ENCODE results near the gene CEP57L1. TPM values are rescaled to one million over a fixed set of nuclear protein-coding genes. Genes with fewer than 3 reads are reported as not detected.

Gene CEP57L1
- total and polyA plus RNA-seq, 4 donors = 3.8 to 22.1 (median 10.2) TPM

DNA sequence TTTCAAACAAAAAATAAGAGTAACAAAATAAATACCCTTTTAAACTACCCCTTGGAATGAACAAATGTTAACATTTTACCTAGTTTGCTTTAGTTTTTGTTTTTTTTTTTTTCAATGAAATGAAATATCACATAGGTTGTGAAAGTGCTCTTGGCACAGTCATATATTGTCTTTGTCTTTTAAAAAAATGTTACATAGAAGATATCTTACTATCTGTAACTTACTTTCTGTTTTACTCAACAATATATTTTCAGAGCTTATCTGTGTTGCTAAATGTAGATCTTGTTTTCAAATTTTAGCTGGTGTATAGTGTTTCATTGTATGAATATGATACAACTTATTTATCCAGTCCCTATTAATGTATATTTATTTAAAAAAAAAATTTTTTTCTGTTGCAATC lies 8.6 kb downstream of the CEP57L1 start:
- Histone ChIP-seq H3K9ac (ENCODE audit: low read depth in 1 of 2, low read length in 2 of 2) (no peak overlapping the region), H3K4me3 (ENCODE audit: low read depth in 1 of 3, low read length in 3 of 3) (no peak overlapping the region)
- no peak for DNase-seq (ENCODE audit: low spot score)

DNA sequence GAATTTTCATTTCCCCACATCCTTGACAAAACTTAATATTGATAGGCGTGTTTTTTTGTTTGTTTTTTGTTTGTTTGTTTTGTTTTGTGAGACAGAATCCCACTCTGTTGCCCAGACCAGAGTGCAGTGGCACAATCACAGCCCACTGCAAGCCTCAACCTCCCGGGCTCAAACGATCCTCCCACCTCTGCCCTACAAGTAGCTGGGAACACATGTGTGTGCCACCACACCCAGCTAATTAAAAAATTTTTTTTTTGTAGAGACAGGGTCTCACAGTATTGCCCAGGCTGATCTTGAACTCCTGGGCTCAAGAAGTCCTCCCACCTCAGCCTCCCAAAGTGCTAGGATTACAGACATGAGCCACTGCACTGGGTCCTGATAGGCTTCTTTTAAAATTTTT lies 9.2 kb downstream of the CEP57L1 start:
- TF ChIP-seq, protein P1, sequence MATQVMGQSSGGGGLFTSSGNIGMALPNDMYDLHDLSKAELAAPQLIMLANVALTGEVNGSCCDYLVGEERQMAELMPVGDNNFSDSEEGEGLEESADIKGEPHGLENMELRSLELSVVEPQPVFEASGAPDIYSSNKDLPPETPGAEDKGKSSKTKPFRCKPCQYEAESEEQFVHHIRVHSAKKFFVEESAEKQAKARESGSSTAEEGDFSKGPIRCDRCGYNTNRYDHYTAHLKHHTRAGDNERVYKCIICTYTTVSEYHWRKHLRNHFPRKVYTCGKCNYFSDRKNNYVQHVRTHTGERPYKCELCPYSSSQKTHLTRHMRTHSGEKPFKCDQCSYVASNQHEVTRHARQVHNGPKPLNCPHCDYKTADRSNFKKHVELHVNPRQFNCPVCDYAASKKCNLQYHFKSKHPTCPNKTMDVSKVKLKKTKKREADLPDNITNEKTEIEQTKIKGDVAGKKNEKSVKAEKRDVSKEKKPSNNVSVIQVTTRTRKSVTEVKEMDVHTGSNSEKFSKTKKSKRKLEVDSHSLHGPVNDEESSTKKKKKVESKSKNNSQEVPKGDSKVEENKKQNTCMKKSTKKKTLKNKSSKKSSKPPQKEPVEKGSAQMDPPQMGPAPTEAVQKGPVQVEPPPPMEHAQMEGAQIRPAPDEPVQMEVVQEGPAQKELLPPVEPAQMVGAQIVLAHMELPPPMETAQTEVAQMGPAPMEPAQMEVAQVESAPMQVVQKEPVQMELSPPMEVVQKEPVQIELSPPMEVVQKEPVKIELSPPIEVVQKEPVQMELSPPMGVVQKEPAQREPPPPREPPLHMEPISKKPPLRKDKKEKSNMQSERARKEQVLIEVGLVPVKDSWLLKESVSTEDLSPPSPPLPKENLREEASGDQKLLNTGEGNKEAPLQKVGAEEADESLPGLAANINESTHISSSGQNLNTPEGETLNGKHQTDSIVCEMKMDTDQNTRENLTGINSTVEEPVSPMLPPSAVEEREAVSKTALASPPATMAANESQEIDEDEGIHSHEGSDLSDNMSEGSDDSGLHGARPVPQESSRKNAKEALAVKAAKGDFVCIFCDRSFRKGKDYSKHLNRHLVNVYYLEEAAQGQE (IDR thresholded peaks at IDR 0.05) = no peak
- TF ChIP-seq FOXA2 (IDR thresholded peaks at IDR 0.05) (no peak), SP1 (IDR thresholded peaks at IDR 0.05) (no peak), FOXA1 (IDR thresholded peaks at IDR 0.05) (no peak), YY1 (IDR thresholded peaks at IDR 0.05) (no peak), RXRA (IDR thresholded peaks at IDR 0.05) (no peak)
- peaks cover 0 to 3% (median 0%) of the 10 kb centered on the region in 4 donors for H3K4me1 ChIP-seq (ENCODE audit: control insufficient read depth in 4 of 4, insufficient read depth in 4 of 4, low read length in 3 of 4)
- DNase-seq (ENCODE audit: low spot score) = no peak
- H3K27ac ChIP-seq (ENCODE audit: low read depth in 1 of 2, low read length in 2 of 2) = no peak overlapping the region
- WGBS = 89% methylated on average over 3 of the region's 3 CpGs
- no peak overlapping the region for H3K9ac ChIP-seq (ENCODE audit: low read depth in 1 of 2, low read length in 2 of 2)
- H3K27me3 ChIP-seq (ENCODE audit: control insufficient read depth in 4 of 4, insufficient read depth in 4 of 4, low read length in 3 of 4) = no peaks in the 10 kb centered on the region
- H3K36me3 ChIP-seq (ENCODE audit: control insufficient read depth in 4 of 4, insufficient read depth in 3 of 4, low read depth in 1 of 4, low read length in 3 of 4) = no peaks in the 10 kb centered on the region
- H3K4me3 ChIP-seq (ENCODE audit: low read depth in 1 of 3, low read length in 3 of 3) = no peak overlapping the region
- no peaks in the 10 kb centered on the region for H3K9me3 ChIP-seq (ENCODE audit: control insufficient read depth in 4 of 4, low read length in 3 of 4)

More for the DNA sequence above, 8.6 kb downstream of the CEP57L1 start:
- H3K4me1 ChIP-seq (ENCODE audit: control insufficient read depth in 4 of 4, insufficient read depth in 4 of 4, low read length in 3 of 4) = peaks cover 0 to 3% (median 0%) of the 10 kb centered on the region in 4 donors
- no peaks in the 10 kb centered on the region for H3K36me3 ChIP-seq (ENCODE audit: control insufficient read depth in 4 of 4, insufficient read depth in 3 of 4, low read depth in 1 of 4, low read length in 3 of 4)
- TF ChIP-seq JUND (IDR thresholded peaks at IDR 0.05) (no peak), FOXA1 (IDR thresholded peaks at IDR 0.05) (no peak), YY1 (IDR thresholded peaks at IDR 0.05) (no peak), TAF1 (conservative IDR thresholded peaks at IDR 0.05) (no peak), SP1 (IDR thresholded peaks at IDR 0.05) (no peak)
- TF ChIP-seq, protein P2, sequence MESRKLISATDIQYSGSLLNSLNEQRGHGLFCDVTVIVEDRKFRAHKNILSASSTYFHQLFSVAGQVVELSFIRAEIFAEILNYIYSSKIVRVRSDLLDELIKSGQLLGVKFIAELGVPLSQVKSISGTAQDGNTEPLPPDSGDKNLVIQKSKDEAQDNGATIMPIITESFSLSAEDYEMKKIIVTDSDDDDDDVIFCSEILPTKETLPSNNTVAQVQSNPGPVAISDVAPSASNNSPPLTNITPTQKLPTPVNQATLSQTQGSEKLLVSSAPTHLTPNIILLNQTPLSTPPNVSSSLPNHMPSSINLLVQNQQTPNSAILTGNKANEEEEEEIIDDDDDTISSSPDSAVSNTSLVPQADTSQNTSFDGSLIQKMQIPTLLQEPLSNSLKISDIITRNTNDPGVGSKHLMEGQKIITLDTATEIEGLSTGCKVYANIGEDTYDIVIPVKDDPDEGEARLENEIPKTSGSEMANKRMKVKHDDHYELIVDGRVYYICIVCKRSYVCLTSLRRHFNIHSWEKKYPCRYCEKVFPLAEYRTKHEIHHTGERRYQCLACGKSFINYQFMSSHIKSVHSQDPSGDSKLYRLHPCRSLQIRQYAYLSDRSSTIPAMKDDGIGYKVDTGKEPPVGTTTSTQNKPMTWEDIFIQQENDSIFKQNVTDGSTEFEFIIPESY (IDR thresholded peaks at IDR 0.05) = no peak
- TF ChIP-seq, protein P3, sequence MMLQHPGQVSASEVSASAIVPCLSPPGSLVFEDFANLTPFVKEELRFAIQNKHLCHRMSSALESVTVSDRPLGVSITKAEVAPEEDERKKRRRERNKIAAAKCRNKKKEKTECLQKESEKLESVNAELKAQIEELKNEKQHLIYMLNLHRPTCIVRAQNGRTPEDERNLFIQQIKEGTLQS (IDR thresholded peaks at IDR 0.05) = no peak
- TF ChIP-seq, protein P1 (IDR thresholded peaks at IDR 0.05) = no peak
- TF ChIP-seq, protein P4, sequence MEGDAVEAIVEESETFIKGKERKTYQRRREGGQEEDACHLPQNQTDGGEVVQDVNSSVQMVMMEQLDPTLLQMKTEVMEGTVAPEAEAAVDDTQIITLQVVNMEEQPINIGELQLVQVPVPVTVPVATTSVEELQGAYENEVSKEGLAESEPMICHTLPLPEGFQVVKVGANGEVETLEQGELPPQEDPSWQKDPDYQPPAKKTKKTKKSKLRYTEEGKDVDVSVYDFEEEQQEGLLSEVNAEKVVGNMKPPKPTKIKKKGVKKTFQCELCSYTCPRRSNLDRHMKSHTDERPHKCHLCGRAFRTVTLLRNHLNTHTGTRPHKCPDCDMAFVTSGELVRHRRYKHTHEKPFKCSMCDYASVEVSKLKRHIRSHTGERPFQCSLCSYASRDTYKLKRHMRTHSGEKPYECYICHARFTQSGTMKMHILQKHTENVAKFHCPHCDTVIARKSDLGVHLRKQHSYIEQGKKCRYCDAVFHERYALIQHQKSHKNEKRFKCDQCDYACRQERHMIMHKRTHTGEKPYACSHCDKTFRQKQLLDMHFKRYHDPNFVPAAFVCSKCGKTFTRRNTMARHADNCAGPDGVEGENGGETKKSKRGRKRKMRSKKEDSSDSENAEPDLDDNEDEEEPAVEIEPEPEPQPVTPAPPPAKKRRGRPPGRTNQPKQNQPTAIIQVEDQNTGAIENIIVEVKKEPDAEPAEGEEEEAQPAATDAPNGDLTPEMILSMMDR (IDR thresholded peaks at IDR 0.05; ENCODE audit: low read depth, low read length, missing input control) = no peak
- H3K27me3 ChIP-seq (ENCODE audit: control insufficient read depth in 4 of 4, insufficient read depth in 4 of 4, low read length in 3 of 4) = no peaks in the 10 kb centered on the region
- H3K27ac ChIP-seq (ENCODE audit: low read depth in 1 of 2, low read length in 2 of 2) = no peak overlapping the region
- H3K9me3 ChIP-seq (ENCODE audit: control insufficient read depth in 4 of 4, low read length in 3 of 4) = no peaks in the 10 kb centered on the region

Measured in liver (tissue), 9 donors.